SK-N-SH (cell line): ENCODE results near the gene GPC5. TPM values are rescaled to one million over a fixed set of nuclear protein-coding genes. Genes with fewer than 3 reads are reported as not detected.

Experiments used
- CTCF ChIA-PET: fragments of 300-600, 350-600 bp; formaldehyde crosslinking; extraction: SDS; loops from one replicate; lab custom pipeline; 2021; lab: Yijun Ruan, JAX
- POLR2A ChIA-PET: fragments of 350-600 bp; sonication (Branson Sonifier 250); formaldehyde crosslinking; extraction: SDS; loops from one replicate; lab custom pipeline; 2020; ENCODE audit warnings: antibody characterized with exemption, inconsistent platforms; lab: Yijun Ruan, JAX
- DNase-seq: peaks from one replicate; pipeline ENCODE4 v3.0.0; 2012
- H2AFZ ChIP-seq: fragments of 200-600 bp; sonication (generic); 2 replicates; pipeline ENCODE4 v1.8.1; 2016; ENCODE audit warnings: antibody characterized with exemption, mild to moderate bottlenecking, low read depth
- H3F3A ChIP-seq: fragments of 200-600 bp; sonication (generic); replicated peaks from 2 replicates; pipeline ENCODE3; 2016; ENCODE audit warnings: antibody characterized with exemption, mild to moderate bottlenecking; ENCODE audit not compliant: insufficient read depth
- H3K27ac ChIP-seq, 2 experiments: fragments of 200-500 bp in 1 of 2; fragments of 200-600 bp in 1 of 2; sonication (Bioruptor generic) in 1 of 2; sonication (generic), shearing (Covaris generic) in 1 of 2; 2 replicates each; pipeline versions ENCODE4 v1.5.1 to v1.6.1; 2014 to 2016; ENCODE audit warnings: low read depth in 2 of 2, inconsistent platforms in 1 of 2, low read length in 1 of 2, mild to moderate bottlenecking in 1 of 2, mixed read lengths in 1 of 2
- H3K27me3 ChIP-seq: fragments of 200-600 bp; sonication (generic), shearing (Covaris generic); 2 replicates; pipeline ENCODE4 v1.6.1; 2016; ENCODE audit warnings: mixed run types; ENCODE audit not compliant: insufficient read depth
- H3K36me3 ChIP-seq, 2 experiments: fragments of 200-500 bp in 1 of 2; fragments of 200-600 bp in 1 of 2; sonication (Bioruptor generic) in 1 of 2; sonication (generic) in 1 of 2; replicated peaks in 1 of 2; 2 replicates each; pipeline versions ENCODE3 to v1.5.1; 2014 to 2016; ENCODE audit warnings: low read length in 1 of 2, mild to moderate bottlenecking in 1 of 2; ENCODE audit not compliant: insufficient read depth in 2 of 2, control insufficient read depth in 1 of 2
- H3K4me1 ChIP-seq, 2 experiments: fragments of 200-500 bp in 1 of 2; fragments of 200-600 bp in 1 of 2; sonication (Bioruptor generic) in 1 of 2; sonication (generic), shearing (Covaris generic) in 1 of 2; 2 replicates each; pipeline versions ENCODE4 v1.5.1 to v1.6.1; 2014 to 2016; ENCODE audit warnings: low read depth in 1 of 2, low read length in 1 of 2, mixed run types in 1 of 2; ENCODE audit not compliant: insufficient read depth in 2 of 2, control insufficient read depth in 1 of 2
- H3K4me2 ChIP-seq: fragments of 200-600 bp; sonication (generic), shearing (Covaris generic); 2 replicates; pipeline ENCODE4 v1.6.1; 2017; ENCODE audit warnings: mixed run types
- H3K4me3 ChIP-seq, 2 experiments: fragments of 200-500 bp in 1 of 2; fragments of 200-600 bp in 1 of 2; sonication (Bioruptor generic) in 1 of 2; sonication (generic), shearing (Covaris generic) in 1 of 2; 2 replicates each; pipeline versions ENCODE4 v1.5.1 to v1.8.1; 2014 to 2016; ENCODE audit warnings: low read depth in 2 of 2, inconsistent platforms in 1 of 2, low read length in 1 of 2, mild to moderate bottlenecking in 1 of 2, mixed read lengths in 1 of 2, moderate library complexity in 1 of 2
- H3K79me2 ChIP-seq: fragments of 200-600 bp; sonication (generic); 2 replicates; pipeline ENCODE4 v1.8.1; 2017; ENCODE audit warnings: mild to moderate bottlenecking; ENCODE audit not compliant: insufficient read depth
- H3K9ac ChIP-seq: fragments of 200-600 bp; sonication (generic); 2 replicates; pipeline ENCODE4 v1.6.1; 2017; ENCODE audit warnings: mixed run types
- H3K9me2 ChIP-seq: fragments of 200-600 bp; sonication (generic); 2 replicates; pipeline ENCODE4 v1.6.1; 2017; ENCODE audit warnings: mixed run types
- H3K9me3 ChIP-seq: fragments of 200-600 bp; sonication (generic); 2 replicates; pipeline ENCODE4 v1.6.1; 2017; ENCODE audit warnings: mixed run types, mild to moderate bottlenecking, moderate library complexity
- H4K20me1 ChIP-seq: fragments of 200-600 bp; sonication (generic); 2 replicates; pipeline ENCODE4 v1.6.1; 2017; ENCODE audit warnings: mild to moderate bottlenecking, mixed run types; ENCODE audit not compliant: insufficient read depth
- CHD2 ChIP-seq: fragments of 150-350 bp; IDR thresholded peaks from 2 replicates; pipeline ENCODE4 v1.6.1; 2018; ENCODE audit warnings: low read length; ENCODE audit not compliant: partially characterized antibody
- EP300 ChIP-seq, 2 experiments: IDR thresholded peaks; 2 replicates each; pipeline versions ENCODE4 v1.4.0 to v1.6.1; 2012; ENCODE audit warnings: borderline replicate concordance in 1 of 2, low read depth in 1 of 2, low read length in 1 of 2
- EZH2phosphoT487 ChIP-seq: fragments of 200-600 bp; sonication (generic); IDR thresholded peaks from 2 replicates; pipeline ENCODE4 v1.6.1; 2017; ENCODE audit warnings: low read depth, mixed run types, mild to moderate bottlenecking, antibody characterized with exemption, moderate library complexity, borderline replicate concordance
- FOXM1 ChIP-seq: IDR thresholded peaks from 2 replicates; pipeline ENCODE4 v1.4.0; 2012; ENCODE audit warnings: low read depth, mild to moderate bottlenecking
- GABPA ChIP-seq: IDR thresholded peaks from 2 replicates; pipeline ENCODE4 v1.4.0; 2012; ENCODE audit warnings: low read depth, mild to moderate bottlenecking
- GATA2 ChIP-seq: sonication (generic); formaldehyde crosslinking; IDR thresholded peaks from 2 replicates; pipeline ENCODE4 v1.5.0; 2020; ENCODE audit warnings: mild to moderate bottlenecking, missing genetic modification reagents
- MXI1 ChIP-seq: IDR thresholded peaks from 2 replicates; pipeline ENCODE4 v1.6.1; 2012; ENCODE audit warnings: mild to moderate bottlenecking, low read depth, low read length, improper control_type of control experiment
- NFIC ChIP-seq: IDR thresholded peaks from 2 replicates; pipeline ENCODE4 v1.4.0; 2012; ENCODE audit warnings: borderline replicate concordance
- NRF1 ChIP-seq: IDR thresholded peaks from 2 replicates; pipeline ENCODE4 v1.6.1; 2012; ENCODE audit warnings: low read depth, mild to moderate bottlenecking, low read length
- POLR2AphosphoS5 ChIP-seq: IDR thresholded peaks from 2 replicates; pipeline ENCODE4 v1.6.1; 2012; ENCODE audit warnings: low read depth, low read length
- RAD21 ChIP-seq: IDR thresholded peaks from 2 replicates; pipeline ENCODE4 v1.6.1; 2012; ENCODE audit warnings: mild to moderate bottlenecking, low read length
- RFX5 ChIP-seq: IDR thresholded peaks from 2 replicates; pipeline ENCODE4 v1.6.1; 2012; ENCODE audit warnings: mild to moderate bottlenecking, improper control_type of control experiment, low read length
- TAF1 ChIP-seq: IDR thresholded peaks from 2 replicates; pipeline ENCODE4 v1.6.1; 2012; ENCODE audit warnings: low read depth, mild to moderate bottlenecking, low read length, moderate library complexity, borderline replicate concordance
- USF2 ChIP-seq: fragments of 150-350 bp; IDR thresholded peaks from 2 replicates; pipeline ENCODE4 v1.6.1; 2017; ENCODE audit warnings: antibody characterized with exemption, low read length, low read depth, borderline replicate concordance
- YY1 ChIP-seq: IDR thresholded peaks from 2 replicates; pipeline ENCODE4 v1.4.0; 2012; ENCODE audit warnings: low read depth, mild to moderate bottlenecking
- ZBTB33 ChIP-seq: IDR thresholded peaks from 2 replicates; pipeline ENCODE4 v1.4.0; 2012; ENCODE audit warnings: low read depth, borderline replicate concordance
- WGBS: methylation state at CpG from one replicate; pipeline ENCODE4 v1.1.6; 2017; ENCODE audit warnings: low lambda C conversion rate; 5-methylcytosine and 5-hydroxymethylcytosine counted together
- polyA plus RNA-seq, 3 experiments: library from polyadenylated mRNA; depleted of rRNA; stranded (reverse); fragments of >200 nt; gene quantifications; 2 replicates each; pipeline ENCODE4 v1.2.3, GENCODE V29; 2012
- TF ChIP-seq, protein P1 (sequence below): IDR thresholded peaks from 2 replicates; pipeline ENCODE4 v1.4.0; 2012; ENCODE audit warnings: low read depth
- TF ChIP-seq, protein P2 (sequence below): fragments of 150-350 bp; IDR thresholded peaks from 2 replicates; pipeline ENCODE4 v1.6.1; 2016; ENCODE audit warnings: mild to moderate bottlenecking, low read depth, low read length

GPC5 gene
- polyA plus RNA-seq, 1 of the 3 experiments (the other 2 are of a cell fraction): 0.03 TPM

GRCh38 chr13:91450913-91451312 lies 52.5 kb downstream of the GPC5 start:
- no peaks in the 10 kb centered on the region for H4K20me1 ChIP-seq
- 41% methylated on average over 2 of the region's 2 CpGs for WGBS

DNA sequence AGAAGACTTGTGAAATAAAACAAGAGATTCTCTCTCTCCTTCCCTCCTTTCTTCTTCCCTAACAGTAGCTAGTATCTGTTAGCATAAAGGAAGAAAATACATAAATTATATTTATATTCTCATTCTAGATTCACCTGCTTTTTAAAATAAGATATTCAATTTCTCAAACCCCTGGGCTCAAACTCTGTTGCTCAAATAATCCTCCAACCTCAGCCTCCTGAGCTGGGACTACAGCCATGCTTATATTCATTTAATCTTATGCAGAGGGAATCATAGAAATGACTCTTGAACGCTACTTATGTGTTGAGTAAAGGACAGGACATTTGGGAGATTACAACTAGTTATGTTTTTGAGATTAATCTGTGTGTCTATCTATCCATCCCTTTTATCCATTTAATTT lies 56.2 kb downstream of the GPC5 start:
- ChIA-PET CTCF (no interaction called here), POLR2A (no interaction called here)
- Histone ChIP-seq H3K9ac (no peak overlapping the region), H3K27me3 (no peaks in the 10 kb centered on the region), H3K9me2 (no peaks in the 10 kb centered on the region), H3K27ac (no peak overlapping the region), H2AFZ (no peak overlapping the region), H3K4me2 (no peak overlapping the region), H3K4me3 (no peak overlapping the region), H3K36me3 (peaks cover 0 to 2% of the 10 kb centered on the region in 2 experiments), H3K79me2 (no peaks in the 10 kb centered on the region), H3F3A (no peaks in the 10 kb centered on the region), H4K20me1 (no peaks in the 10 kb centered on the region), H3K9me3 (no peaks in the 10 kb centered on the region; the same call in 1 of the 2 replicates), H3K4me1 (no peaks in the 10 kb centered on the region; a peak in 1 of 4 replicates)
- WGBS: 42% methylated on average over 1 of the region's 1 CpG
- no peak for DNase-seq
- TF ChIP-seq RAD21: no peak
- no peak for TF ChIP-seq TAF1
- TF ChIP-seq RFX5: no peak
- TF ChIP-seq, protein P1, sequence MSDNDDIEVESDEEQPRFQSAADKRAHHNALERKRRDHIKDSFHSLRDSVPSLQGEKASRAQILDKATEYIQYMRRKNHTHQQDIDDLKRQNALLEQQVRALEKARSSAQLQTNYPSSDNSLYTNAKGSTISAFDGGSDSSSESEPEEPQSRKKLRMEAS: no peak
- no peak for TF ChIP-seq YY1
- TF ChIP-seq CHD2: no peak
- TF ChIP-seq, all 33 proteins: peak for 0

More at GRCh38 chr13:91450913-91451312, 52.5 kb downstream of the GPC5 start:
- Histone ChIP-seq H3K27ac (no peak overlapping the region), H3K9ac (no peak overlapping the region), H3K4me1 (no peaks in the 10 kb centered on the region; a peak in 2 of 4 replicates), H3K9me3 (no peaks in the 10 kb centered on the region; the same call in 1 of the 2 replicates), H3K36me3 (no peaks in the 10 kb centered on the region), H3K4me3 (no peak overlapping the region), H3K79me2 (no peaks in the 10 kb centered on the region), H3K9me2 (no peaks in the 10 kb centered on the region), H3K27me3 (no peaks in the 10 kb centered on the region), H3F3A (no peaks in the 10 kb centered on the region), H3K4me2 (no peak overlapping the region), H2AFZ (no peak overlapping the region)
- no peak for TF ChIP-seq EP300 (IDR thresholded peaks at IDR 0.05; ENCODE audit: borderline replicate concordance in 1 of 2, low read depth in 1 of 2, low read length in 1 of 2)
- no peak for TF ChIP-seq POLR2AphosphoS5
- no peak for TF ChIP-seq GABPA
- no peak for TF ChIP-seq GATA2
- TF ChIP-seq ZBTB33: no peak
- TF ChIP-seq MXI1: no peak
- no peak for TF ChIP-seq NRF1
- TF ChIP-seq, protein P2, sequence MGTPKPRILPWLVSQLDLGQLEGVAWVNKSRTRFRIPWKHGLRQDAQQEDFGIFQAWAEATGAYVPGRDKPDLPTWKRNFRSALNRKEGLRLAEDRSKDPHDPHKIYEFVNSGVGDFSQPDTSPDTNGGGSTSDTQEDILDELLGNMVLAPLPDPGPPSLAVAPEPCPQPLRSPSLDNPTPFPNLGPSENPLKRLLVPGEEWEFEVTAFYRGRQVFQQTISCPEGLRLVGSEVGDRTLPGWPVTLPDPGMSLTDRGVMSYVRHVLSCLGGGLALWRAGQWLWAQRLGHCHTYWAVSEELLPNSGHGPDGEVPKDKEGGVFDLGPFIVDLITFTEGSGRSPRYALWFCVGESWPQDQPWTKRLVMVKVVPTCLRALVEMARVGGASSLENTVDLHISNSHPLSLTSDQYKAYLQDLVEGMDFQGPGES: no peak
- TF ChIP-seq USF2: no peak
- TF ChIP-seq RAD21: no peak
- TF ChIP-seq FOXM1: no peak
- no peak for TF ChIP-seq TAF1
- TF ChIP-seq NFIC: no peak
- TF ChIP-seq EZH2phosphoT487: no peak
- no peak for DNase-seq
- ChIA-PET POLR2A (no interaction called here), CTCF (interaction anchor here (0.7 kb wide), 1 partner anchor 247 kb away, joined by 3 read pairs; no protein-coding TSS in a partner anchor)
